ENCODE measurements around the gene ZNF43. TPM values are rescaled to one million over a fixed set of nuclear protein-coding genes. Genes with fewer than 3 reads are reported as not detected.
A peak's percentile ranks its signal among the peaks of the same experiment; 100 is the strongest.

ZNF43 gene
- total RNA-seq, 4 donors from 2014 or later: 20.9 to 35.3 (median 25.8) TPM

GRCh38 chr19:21848706-21849105, 12.7 kb upstream of the ZNF43 start:
- intact Hi-C loops (cut with DNase I): no loop called here
- no peaks in the 10 kb centered on the region for H3K27me3 ChIP-seq
- H3K27ac ChIP-seq: no peak overlapping the region
- peaks cover 4 to 9% of the 10 kb centered on the region in 2 donors for H3K4me1 ChIP-seq
- TF ChIP-seq, protein P1, sequence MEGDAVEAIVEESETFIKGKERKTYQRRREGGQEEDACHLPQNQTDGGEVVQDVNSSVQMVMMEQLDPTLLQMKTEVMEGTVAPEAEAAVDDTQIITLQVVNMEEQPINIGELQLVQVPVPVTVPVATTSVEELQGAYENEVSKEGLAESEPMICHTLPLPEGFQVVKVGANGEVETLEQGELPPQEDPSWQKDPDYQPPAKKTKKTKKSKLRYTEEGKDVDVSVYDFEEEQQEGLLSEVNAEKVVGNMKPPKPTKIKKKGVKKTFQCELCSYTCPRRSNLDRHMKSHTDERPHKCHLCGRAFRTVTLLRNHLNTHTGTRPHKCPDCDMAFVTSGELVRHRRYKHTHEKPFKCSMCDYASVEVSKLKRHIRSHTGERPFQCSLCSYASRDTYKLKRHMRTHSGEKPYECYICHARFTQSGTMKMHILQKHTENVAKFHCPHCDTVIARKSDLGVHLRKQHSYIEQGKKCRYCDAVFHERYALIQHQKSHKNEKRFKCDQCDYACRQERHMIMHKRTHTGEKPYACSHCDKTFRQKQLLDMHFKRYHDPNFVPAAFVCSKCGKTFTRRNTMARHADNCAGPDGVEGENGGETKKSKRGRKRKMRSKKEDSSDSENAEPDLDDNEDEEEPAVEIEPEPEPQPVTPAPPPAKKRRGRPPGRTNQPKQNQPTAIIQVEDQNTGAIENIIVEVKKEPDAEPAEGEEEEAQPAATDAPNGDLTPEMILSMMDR (IDR thresholded peaks at IDR 0.05): no peak
- no peak for TF ChIP-seq POLR2A (IDR thresholded peaks at IDR 0.05)
- DNase-seq: peak in 1 of 2 donors; percentile 31
- H3K36me3 ChIP-seq: peaks cover 0 to 6% of the 10 kb centered on the region in 2 donors
- WGBS, 2 donors: 76 to 99% methylated on average over 6 of the region's 6 CpGs
- H3K4me3 ChIP-seq (replicated peaks in 1 of 3): no peak overlapping the region
- no peaks in the 10 kb centered on the region for H3K9me3 ChIP-seq

GRCh38 chr19:21843081-21843480, 7.1 kb upstream of the ZNF43 start:
- H3K36me3 ChIP-seq: peaks cover 0 to 12% of the 10 kb centered on the region in 2 donors
- intact Hi-C loops (cut with DNase I): no loop called here
- 94 to 96% methylated on average over 5 of the region's 5 CpGs for WGBS, 2 donors

GRCh38 chr19:21841488-21842097, 5.6 kb upstream of the ZNF43 start:
- intact Hi-C loops (cut with DNase I): no loop called here
- 83 to 95% methylated on average over 1 of the region's 1 CpG for WGBS, 2 donors

More at GRCh38 chr19:21843081-21843480, 7.1 kb upstream of the ZNF43 start:
- TF ChIP-seq, protein P1 (IDR thresholded peaks at IDR 0.05): no peak
- no peak for TF ChIP-seq POLR2A (IDR thresholded peaks at IDR 0.05)
- Histone ChIP-seq H3K9me3 (no peaks in the 10 kb centered on the region), H3K4me1 (peaks cover 0 to 4% of the 10 kb centered on the region in 2 donors), H3K27ac (no peak overlapping the region), H3K4me3 (replicated peaks in 1 of 3) (no peak overlapping the region), H3K27me3 (no peaks in the 10 kb centered on the region)
- no peak for DNase-seq

GRCh38 chr19:21841081-21841480, 5.1 kb upstream of the ZNF43 start:
- Histone ChIP-seq H3K36me3 (peaks cover 0 to 12% of the 10 kb centered on the region in 2 donors), H3K27ac (no peak overlapping the region), H3K27me3 (no peaks in the 10 kb centered on the region), H3K4me1 (peaks cover 0 to 8% of the 10 kb centered on the region in 2 donors), H3K4me3 (replicated peaks in 1 of 3) (no peak overlapping the region), H3K9me3 (no peaks in the 10 kb centered on the region)
- intact Hi-C loops (cut with DNase I): no loop called here
- 93 to 98% methylated on average over 5 of the region's 5 CpGs for WGBS, 2 donors
- TF ChIP-seq, protein P1 (IDR thresholded peaks at IDR 0.05): no peak
- TF ChIP-seq POLR2A (IDR thresholded peaks at IDR 0.05): no peak
- no peak for DNase-seq

More at GRCh38 chr19:21841488-21842097, 5.6 kb upstream of the ZNF43 start:
- no peaks in the 10 kb centered on the region for H3K27me3 ChIP-seq
- H3K4me3 ChIP-seq (replicated peaks in 1 of 3): no peak overlapping the region
- DNase-seq: no peak
- peaks cover 0 to 12% of the 10 kb centered on the region in 2 donors for H3K36me3 ChIP-seq
- no peaks in the 10 kb centered on the region for H3K9me3 ChIP-seq
- TF ChIP-seq, protein P1 (IDR thresholded peaks at IDR 0.05): no peak
- no peak overlapping the region for H3K27ac ChIP-seq
- H3K4me1 ChIP-seq: peaks cover 0 to 4% of the 10 kb centered on the region in 2 donors

DNA sequence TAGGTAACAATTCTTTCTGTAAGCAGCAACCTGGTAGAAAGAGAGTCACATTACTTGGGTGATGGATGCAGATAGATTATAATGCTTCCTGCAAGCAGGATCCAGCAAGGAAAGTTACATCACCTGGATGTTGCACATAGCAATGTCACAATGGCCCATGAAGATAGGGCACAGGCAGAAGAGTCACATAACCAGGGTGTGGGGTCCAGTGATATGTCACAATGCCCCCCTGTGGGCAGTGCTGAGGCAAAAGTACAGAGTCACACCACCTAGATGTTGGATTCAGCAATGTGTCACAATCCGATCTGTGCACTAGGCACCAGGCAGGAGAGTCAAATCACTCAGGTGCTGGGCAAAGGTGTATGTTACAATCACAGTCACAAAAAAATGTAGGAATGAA, 4.0 kb upstream of the ZNF43 start:
- no peak for TF ChIP-seq POLR2A (IDR thresholded peaks at IDR 0.05)
- TF ChIP-seq, protein P1 (IDR thresholded peaks at IDR 0.05): no peak
- H3K36me3 ChIP-seq: peaks cover 0 to 8% of the 10 kb centered on the region in 2 donors
- H3K27ac ChIP-seq: no peak overlapping the region
- DNase-seq: no peak
- peaks cover 0 to 8% of the 10 kb centered on the region in 2 donors for H3K4me1 ChIP-seq
- WGBS, 2 donors: 95 to 100% methylated on average over 1 of the region's 1 CpG
- H3K9me3 ChIP-seq: no peaks in the 10 kb centered on the region
- H3K27me3 ChIP-seq: no peaks in the 10 kb centered on the region
- no peak overlapping the region for H3K4me3 ChIP-seq (replicated peaks in 1 of 3)
- intact Hi-C loops (cut with DNase I): no loop called here
